PC-9 (cell line): ENCODE data around the gene EIF4A3.

Source experiments
- EZH2 ChIP-seq: fragments of 200-600 bp; sonication (generic); IDR thresholded peaks from 2 replicates; pipeline ENCODE4 v1.8.0; 2017; ENCODE audit warnings: antibody characterized with exemption, low read depth
- TF ChIP-seq, protein P1 (sequence below): fragments of 200-600 bp; sonication (generic); conservative IDR thresholded peaks from 2 replicates; pipeline ENCODE4 v1.6.1; 2017; ENCODE audit warnings: mixed run types, antibody characterized with exemption, mild to moderate bottlenecking, moderate library complexity

DNA sequence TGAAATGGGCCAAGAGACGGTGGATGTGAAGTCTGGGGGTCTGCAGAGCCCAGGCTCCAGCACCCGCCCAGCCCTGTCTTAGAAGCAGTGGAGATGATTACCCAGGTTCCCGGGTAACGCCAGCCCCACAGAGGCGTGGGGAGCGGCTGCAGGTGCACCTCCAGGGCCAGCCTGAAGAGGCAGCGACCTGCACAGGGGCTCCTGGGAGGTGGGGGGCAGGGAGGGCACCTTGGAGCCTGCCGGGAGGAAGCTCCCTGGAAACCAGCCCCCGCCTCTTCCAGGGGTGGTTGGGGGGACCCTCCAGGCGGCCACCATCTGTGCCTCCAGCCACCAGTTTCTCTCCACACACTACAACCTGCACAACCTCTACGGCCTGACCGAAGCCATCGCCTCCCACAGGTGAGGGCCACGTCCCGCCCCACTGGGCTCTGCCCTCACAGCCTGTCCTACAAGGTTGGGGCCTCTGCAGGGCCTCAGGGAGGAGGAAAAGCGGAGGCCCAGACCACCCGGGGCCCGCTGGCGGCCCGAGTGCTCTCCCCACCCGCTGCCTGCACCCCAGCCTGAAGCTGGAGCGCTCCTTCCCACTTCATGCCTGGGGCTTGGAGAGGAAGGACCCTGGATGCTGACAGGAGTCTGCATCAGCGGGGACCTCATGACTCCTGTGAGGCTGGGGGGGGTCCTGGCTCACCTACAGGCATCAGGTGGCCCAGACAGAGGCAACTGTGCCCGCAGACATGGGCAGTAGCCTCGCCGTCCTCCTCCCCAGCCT lies 35.0 kb downstream of the EIF4A3 start:
- TF ChIP-seq, protein P1, sequence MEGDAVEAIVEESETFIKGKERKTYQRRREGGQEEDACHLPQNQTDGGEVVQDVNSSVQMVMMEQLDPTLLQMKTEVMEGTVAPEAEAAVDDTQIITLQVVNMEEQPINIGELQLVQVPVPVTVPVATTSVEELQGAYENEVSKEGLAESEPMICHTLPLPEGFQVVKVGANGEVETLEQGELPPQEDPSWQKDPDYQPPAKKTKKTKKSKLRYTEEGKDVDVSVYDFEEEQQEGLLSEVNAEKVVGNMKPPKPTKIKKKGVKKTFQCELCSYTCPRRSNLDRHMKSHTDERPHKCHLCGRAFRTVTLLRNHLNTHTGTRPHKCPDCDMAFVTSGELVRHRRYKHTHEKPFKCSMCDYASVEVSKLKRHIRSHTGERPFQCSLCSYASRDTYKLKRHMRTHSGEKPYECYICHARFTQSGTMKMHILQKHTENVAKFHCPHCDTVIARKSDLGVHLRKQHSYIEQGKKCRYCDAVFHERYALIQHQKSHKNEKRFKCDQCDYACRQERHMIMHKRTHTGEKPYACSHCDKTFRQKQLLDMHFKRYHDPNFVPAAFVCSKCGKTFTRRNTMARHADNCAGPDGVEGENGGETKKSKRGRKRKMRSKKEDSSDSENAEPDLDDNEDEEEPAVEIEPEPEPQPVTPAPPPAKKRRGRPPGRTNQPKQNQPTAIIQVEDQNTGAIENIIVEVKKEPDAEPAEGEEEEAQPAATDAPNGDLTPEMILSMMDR: no peak
- TF ChIP-seq EZH2: no peak
